VCaP (cell line): ENCODE measurements around the gene GJC3.
A peak's percentile ranks its signal among the peaks of the same experiment; 100 is the strongest.
"Not testable (repeated sequence)": the region's sequence is repeated elsewhere in the genome, so short reads cannot be mapped to it uniquely, and the experiment has no call there.

Experiments used
- H3K27ac ChIP-seq: fragments of 450-650 bp; 2 replicates; pipeline ENCODE4 v1.5.1; 2017
- TF ChIP-seq, protein P1 (sequence below): fragments of 450-650 bp; conservative IDR thresholded peaks from 2 replicates; pipeline ENCODE4 v1.5.1; 2017; ENCODE audit warnings: mild to moderate bottlenecking, moderate library complexity

GJC3 gene

DNA sequence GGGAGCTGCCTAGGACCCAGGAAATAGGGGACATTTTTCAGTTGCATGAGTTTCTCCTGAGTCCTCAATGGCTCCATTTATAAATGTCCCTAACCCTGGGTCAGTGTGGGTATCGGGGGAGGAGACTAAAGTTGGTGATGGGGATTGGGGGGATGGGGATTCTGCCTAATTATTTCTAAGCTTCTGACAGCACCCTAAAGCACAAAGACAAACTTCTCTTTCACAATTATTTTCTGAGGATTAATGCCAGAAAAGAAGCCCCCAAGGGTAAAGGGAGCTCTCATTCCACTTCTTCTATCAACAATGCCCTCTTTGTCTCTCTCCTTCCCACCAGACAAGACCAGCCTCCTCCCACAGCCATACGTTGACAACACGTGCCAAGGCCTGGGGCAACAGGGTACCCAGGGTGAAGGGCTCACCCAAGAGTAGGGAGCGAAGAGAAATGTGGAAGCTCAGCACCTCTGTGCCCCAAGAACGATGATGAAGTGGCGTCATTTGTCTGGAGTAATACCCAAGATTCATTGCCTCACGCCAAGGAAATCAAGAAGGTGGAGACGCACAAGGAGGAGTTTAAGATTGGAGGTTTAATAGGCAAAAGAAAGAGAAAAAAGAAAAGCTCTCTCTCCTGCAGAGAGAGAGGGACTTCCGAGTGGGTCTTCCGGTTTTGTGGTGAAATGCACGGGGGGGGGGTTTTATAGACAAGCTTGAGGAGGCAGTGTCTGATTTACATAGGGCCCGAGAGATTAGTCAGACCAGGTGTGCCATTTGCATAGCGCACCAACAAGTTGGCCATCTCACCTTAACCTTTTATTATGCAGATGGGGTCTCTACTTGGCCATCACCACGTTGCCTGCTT lies 14.4 kb upstream of the GJC3 start:
- TF ChIP-seq, protein P1, sequence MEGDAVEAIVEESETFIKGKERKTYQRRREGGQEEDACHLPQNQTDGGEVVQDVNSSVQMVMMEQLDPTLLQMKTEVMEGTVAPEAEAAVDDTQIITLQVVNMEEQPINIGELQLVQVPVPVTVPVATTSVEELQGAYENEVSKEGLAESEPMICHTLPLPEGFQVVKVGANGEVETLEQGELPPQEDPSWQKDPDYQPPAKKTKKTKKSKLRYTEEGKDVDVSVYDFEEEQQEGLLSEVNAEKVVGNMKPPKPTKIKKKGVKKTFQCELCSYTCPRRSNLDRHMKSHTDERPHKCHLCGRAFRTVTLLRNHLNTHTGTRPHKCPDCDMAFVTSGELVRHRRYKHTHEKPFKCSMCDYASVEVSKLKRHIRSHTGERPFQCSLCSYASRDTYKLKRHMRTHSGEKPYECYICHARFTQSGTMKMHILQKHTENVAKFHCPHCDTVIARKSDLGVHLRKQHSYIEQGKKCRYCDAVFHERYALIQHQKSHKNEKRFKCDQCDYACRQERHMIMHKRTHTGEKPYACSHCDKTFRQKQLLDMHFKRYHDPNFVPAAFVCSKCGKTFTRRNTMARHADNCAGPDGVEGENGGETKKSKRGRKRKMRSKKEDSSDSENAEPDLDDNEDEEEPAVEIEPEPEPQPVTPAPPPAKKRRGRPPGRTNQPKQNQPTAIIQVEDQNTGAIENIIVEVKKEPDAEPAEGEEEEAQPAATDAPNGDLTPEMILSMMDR, result no peak
- no peak overlapping the region for H3K27ac ChIP-seq

DNA sequence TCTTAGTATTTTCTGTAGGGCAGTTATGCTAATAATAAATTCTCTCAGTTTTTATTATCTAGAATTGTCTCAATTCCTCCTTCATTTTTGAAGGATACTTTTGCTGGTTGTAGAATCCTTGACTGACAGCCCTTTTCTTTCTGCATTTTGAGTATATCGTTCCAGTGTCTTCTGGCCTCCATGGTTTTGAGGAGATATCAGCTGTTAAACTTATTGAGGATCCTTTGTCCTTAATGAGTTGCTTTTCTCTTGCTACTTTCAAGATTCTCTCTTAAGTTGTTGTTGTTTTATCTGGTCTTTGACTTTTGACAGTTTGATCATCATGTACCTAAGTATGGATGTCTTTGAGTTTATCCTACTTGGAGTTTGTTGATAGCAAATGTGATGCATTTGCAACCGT lies 8.9 kb upstream of the GJC3 start:
- TF ChIP-seq, protein P1, result no peak
- no peak overlapping the region for H3K27ac ChIP-seq

DNA sequence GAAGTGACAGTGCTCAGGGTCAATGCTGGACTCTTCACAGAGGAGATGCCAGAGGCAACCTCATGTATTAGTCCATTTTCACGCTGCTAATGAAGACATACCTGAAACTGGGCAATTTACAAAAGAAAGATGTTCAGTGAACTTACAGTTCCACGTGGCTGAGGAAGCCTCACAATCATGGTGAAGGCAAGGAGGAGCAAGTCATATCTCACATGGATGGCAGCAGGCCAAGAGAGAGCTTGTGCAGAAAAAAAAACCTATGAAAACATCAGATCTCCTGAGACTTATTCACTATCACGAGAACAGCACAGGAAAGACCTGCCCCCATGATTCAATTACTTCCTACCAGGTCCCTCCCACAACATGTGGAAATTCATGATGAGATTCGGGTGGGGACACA lies 5.6 kb upstream of the GJC3 start:
- H3K27ac ChIP-seq, result not testable (repeated sequence)

DNA sequence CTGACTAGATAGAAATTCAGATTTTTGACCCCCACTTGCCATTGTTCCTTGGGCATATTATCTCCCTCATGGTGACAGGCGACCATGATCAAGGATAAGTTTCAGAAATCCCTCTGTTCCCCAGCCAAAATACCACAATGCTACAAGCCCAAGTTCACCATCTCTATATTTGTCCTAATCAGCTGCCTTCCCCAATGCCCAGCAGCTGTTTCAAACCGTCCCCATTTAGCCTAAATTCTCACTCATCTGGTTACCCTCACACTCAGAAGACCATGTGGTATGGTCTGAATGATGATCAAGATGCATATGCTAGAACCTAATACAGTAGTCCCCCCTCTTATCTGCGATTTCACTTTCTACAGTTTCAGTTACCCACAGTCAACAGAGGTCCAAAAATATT lies 956 bp upstream of the GJC3 start:
- TF ChIP-seq, protein P1, result no peak
- H3K27ac ChIP-seq, result no peak overlapping the region

DNA sequence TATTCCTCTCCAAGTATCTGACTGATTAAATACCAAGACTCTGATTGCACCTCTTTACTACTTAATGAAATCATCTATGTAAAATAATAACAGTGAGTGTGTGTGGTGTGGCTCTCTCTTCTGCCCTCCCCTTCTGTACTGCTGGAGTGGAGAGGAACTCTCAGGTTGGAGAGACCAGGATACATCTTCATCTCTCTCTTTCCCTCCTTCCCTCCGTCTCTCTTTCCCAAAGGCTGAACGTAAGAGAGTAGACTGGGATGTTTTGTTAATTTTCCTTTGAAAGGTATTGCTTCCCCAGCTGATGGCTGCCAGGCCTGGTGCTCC lies 272 bp upstream of the GJC3 start:
- TF ChIP-seq, protein P1, result peak; percentile 47; the same call in 1 of the 2 replicates
- peak overlapping the region; percentile 54 for H3K27ac ChIP-seq

DNA sequence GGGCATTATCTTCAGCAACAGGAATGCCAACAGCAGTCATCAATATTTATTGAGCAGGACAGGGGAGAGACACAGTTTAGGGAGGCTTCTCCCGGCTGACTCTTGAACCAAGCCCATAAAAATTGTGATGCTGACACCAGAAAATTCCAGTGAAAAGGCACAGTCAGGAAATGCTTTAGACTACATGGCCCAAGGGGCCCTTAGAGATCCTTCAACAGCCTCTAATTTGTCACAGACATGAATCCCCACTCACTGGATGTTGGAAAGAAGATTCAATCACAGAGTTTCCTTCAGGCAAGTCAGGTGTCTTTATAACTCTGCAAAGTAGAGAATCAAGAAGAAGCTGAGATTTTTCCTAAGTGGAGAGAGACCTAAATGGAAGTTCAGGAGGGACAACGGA lies 1.2 kb downstream of the GJC3 start:
- TF ChIP-seq, protein P1, result no peak

DNA sequence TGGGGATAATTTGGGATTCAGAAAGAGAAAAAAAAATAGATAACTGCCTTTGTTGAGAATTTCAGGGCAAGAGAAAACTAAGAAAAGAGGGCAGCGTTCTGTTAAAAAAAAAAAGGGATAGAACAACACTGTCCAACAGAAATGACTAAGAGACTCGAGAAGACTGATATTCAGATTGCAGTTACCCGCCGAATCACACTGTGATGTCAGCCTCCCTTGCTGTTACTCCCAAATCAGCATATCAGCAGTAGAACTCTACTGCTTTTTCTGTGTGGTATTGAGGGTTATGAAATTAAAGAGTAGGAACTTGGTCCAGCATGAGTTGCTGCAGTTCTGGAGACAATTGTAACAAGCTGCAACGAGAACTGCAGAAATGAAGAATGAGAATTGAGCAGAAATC lies 1.9 kb downstream of the GJC3 start:
- TF ChIP-seq, protein P1, result no peak

More for the DNA sequence above, 1.2 kb downstream of the GJC3 start:
- no peak overlapping the region for H3K27ac ChIP-seq

DNA sequence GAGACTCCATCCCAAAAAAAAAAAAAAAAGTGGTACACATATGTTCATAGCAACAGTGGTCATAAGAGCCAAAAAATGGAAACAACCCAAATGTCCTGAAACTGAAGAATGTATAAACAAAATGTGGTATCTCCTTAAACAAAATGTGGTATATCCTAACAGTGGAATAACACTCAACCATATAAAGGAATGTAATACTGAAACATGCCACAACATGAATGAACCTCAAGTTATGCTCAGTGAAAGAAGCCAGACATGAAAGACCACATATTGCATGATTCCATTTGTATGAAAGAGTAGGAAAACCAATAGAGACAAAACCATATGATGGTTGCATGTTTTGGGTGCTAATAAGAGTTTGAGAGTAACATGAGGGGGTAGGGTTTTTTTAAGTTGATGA lies 3.1 kb downstream of the GJC3 start:
- H3K27ac ChIP-seq, result no peak overlapping the region

More for the DNA sequence above, 1.9 kb downstream of the GJC3 start:
- no peak overlapping the region for H3K27ac ChIP-seq

More for the DNA sequence above, 3.1 kb downstream of the GJC3 start:
- TF ChIP-seq, protein P1, result no peak
